NCI-H187 treated with DMSO at 0.1 percent for 48 hours (cell line): Measurements from ENCODE around the gene NDUFS6.

Experiments
- DNase-seq: peaks from one replicate; lab custom pipeline; 2025; lab: John Stamatoyannopoulos, UW

NDUFS6 gene

GRCh38 chr5:1817261-1818043, 16.2 kb downstream of the NDUFS6 start:
- no peak for DNase-seq

GRCh38 chr5:1818784-1819183, 17.6 kb downstream of the NDUFS6 start:
- DNase-seq: no peak

GRCh38 chr5:1819458-1819857, 18.3 kb downstream of the NDUFS6 start:
- DNase-seq: no peak

GRCh38 chr5:1820381-1820780, 19.2 kb downstream of the NDUFS6 start:
- DNase-seq: no peak

- DNase-seq: no peak
Observed at GRCh38 chr5:1820926-1821325, 19.7 kb downstream of the NDUFS6 start.

- DNase-seq: no peak
Observed at GRCh38 chr5:1821862-1822261, 20.7 kb downstream of the NDUFS6 start.

GRCh38 chr5:1823381-1824034, 22.3 kb downstream of the NDUFS6 start:
- no peak for DNase-seq

GRCh38 chr5:1824109-1824821, 23.1 kb downstream of the NDUFS6 start:
- DNase-seq: no peak

GRCh38 chr5:1824903-1825841, 24.0 kb downstream of the NDUFS6 start:
- no peak for DNase-seq

- no peak for DNase-seq
Observed at GRCh38 chr5:1826235-1826980, 25.2 kb downstream of the NDUFS6 start.

GRCh38 chr5:1827025-1827885, 26.0 kb downstream of the NDUFS6 start:
- no peak for DNase-seq

GRCh38 chr5:1827886-1828397, 26.7 kb downstream of the NDUFS6 start:
- no peak for DNase-seq

GRCh38 chr5:1830571-1831228, 29.5 kb downstream of the NDUFS6 start:
- no peak for DNase-seq

GRCh38 chr5:1831257-1831656, 30.1 kb downstream of the NDUFS6 start:
- no peak for DNase-seq

GRCh38 chr5:1831677-1832313, 30.6 kb downstream of the NDUFS6 start:
- DNase-seq: no peak

- no peak for DNase-seq
Observed at GRCh38 chr5:1832511-1833250, 31.5 kb downstream of the NDUFS6 start.

GRCh38 chr5:1833264-1834021, 32.2 kb downstream of the NDUFS6 start:
- DNase-seq: no peak
